22Rv1 (cell line): ENCODE data around the gene MYO10.

Source experiments
- ZFX ChIP-seq: fragments of 450-650 bp; IDR thresholded peaks from 2 replicates; pipeline ENCODE4 v1.6.1; 2017; ENCODE audit warnings: antibody characterized with exemption, borderline replicate concordance
- TF ChIP-seq, protein P1 (sequence below): fragments of 450-650 bp; IDR thresholded peaks from 2 replicates; pipeline ENCODE4 v1.5.1; 2017; ENCODE audit warnings: mild to moderate bottlenecking

DNA sequence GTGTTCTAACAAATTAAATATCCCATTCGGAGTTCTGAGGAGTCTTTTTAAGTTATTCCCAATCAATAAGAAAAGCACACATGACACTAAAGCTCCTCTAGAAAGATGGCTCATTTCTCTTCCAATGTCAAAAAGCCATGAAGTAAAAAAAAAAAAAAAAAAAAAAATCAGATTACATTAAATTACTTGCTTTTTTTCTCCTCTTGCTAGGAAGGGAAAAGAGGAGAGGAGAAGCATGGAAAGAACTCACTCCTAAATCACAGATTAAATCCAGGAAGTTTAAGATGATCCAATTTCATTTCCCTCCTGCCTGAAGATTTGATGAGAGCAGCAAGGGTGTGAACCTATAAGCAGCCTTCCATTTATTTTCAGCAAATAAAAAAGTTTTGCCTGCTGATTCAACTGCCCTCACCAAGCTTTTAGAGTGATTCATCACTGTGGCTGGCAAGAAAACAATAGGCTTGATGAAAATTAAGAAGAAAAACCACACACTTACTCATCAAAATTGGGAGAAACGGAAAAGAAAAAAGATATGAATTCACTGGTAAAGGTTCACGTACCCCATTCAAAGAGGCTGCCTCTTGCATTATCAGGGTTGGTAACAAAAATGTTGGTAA lies 19.7 kb downstream of the MYO10 start:
- TF ChIP-seq, protein P1, sequence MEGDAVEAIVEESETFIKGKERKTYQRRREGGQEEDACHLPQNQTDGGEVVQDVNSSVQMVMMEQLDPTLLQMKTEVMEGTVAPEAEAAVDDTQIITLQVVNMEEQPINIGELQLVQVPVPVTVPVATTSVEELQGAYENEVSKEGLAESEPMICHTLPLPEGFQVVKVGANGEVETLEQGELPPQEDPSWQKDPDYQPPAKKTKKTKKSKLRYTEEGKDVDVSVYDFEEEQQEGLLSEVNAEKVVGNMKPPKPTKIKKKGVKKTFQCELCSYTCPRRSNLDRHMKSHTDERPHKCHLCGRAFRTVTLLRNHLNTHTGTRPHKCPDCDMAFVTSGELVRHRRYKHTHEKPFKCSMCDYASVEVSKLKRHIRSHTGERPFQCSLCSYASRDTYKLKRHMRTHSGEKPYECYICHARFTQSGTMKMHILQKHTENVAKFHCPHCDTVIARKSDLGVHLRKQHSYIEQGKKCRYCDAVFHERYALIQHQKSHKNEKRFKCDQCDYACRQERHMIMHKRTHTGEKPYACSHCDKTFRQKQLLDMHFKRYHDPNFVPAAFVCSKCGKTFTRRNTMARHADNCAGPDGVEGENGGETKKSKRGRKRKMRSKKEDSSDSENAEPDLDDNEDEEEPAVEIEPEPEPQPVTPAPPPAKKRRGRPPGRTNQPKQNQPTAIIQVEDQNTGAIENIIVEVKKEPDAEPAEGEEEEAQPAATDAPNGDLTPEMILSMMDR, result no peak
- no peak for TF ChIP-seq ZFX
